Nephron progenitor cell (in vitro differentiated cells): Measurements from ENCODE around the gene GRP.
A peak's percentile ranks its signal among the peaks of the same experiment; 100 is the strongest.

ENCODE experiments used
- DNase-seq: peaks from one replicate; pipeline ENCODE4 v3.0.0; 2021
- H3K27ac Mint-ChIP-seq: 2 replicates; pipeline ENCODE4 v1.8.0; 2021; ENCODE audit warnings: mild to moderate bottlenecking, moderate library complexity, mixed read lengths
- H3K27me3 Mint-ChIP-seq: 2 replicates; pipeline ENCODE4 v1.8.0; 2021; ENCODE audit warnings: mild to moderate bottlenecking, low read depth, mixed read lengths; ENCODE audit not compliant: poor library complexity
- H3K36me3 Mint-ChIP-seq: 2 replicates; pipeline ENCODE4 v1.8.0; 2021; ENCODE audit warnings: low read depth, mixed read lengths
- H3K4me1 Mint-ChIP-seq: 2 replicates; pipeline ENCODE4 v1.8.0; 2021; ENCODE audit warnings: mixed read lengths
- H3K4me3 Mint-ChIP-seq: 2 replicates; pipeline ENCODE4 v1.8.0; 2021; ENCODE audit warnings: mild to moderate bottlenecking, moderate library complexity, mixed read lengths
- H3K9me3 Mint-ChIP-seq: 2 replicates; pipeline ENCODE4 v1.8.0; 2021; ENCODE audit warnings: mild to moderate bottlenecking, moderate library complexity, mixed read lengths
- CTCF ChIP-seq: fragments of 200-600 bp; sonication (generic); IDR thresholded peaks from 2 replicates; pipeline ENCODE4 v1.5.0; 2021; ENCODE audit warnings: antibody characterized with exemption

The GRP gene

GRCh38 chr18:59219672-59220163, at the start of gene GRP:
Gene GRP (plus strand): TSS chr18:59220158. CDS start chr18:59220266, 108 bp downstream.
- no peak within 1 kb of the TSS for H3K27ac Mint-ChIP-seq
- peak within 1 kb of the TSS; percentile 81 for H3K4me3 Mint-ChIP-seq
- H3K9me3 Mint-ChIP-seq: no peaks in the 10 kb centered on the region
- DNase-seq: peak; percentile 23
- TF ChIP-seq CTCF: no peak
- H3K27me3 Mint-ChIP-seq: peaks cover 100% of the 10 kb centered on the region
- no peaks in the 10 kb centered on the region for H3K36me3 Mint-ChIP-seq
- peaks cover 19% of the 10 kb centered on the region for H3K4me1 Mint-ChIP-seq

DNA sequence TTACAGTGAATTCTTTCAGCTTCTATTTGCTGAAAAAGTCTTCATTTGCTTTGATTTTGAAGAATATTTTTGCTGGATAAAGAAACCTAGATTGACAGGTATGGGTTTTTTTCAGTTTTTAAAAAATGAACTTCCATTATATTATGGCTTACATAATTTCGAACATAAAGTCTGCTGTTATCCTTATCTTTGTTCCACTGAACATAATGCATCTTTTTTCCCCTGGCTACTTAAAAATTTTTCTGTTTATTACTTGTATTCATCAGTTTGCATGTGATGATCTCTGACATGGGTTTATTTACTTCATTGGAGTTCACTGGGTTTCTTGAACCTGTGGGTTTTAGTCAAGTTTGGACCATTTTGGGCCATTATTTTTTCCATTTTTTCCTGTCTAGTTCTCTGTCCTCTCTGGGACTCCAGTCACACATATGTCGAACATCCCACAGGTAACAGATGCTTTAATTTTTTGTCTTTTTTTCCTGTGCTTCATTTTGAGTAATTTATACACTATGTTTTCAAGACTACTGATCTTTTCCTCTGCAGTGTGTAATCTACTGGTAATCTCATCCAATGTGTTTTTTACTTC, 47.2 kb upstream of the GRP start:
- Mint-ChIP-seq H3K4me1 (no peaks in the 10 kb centered on the region), H3K9me3 (peaks cover 63% of the 10 kb centered on the region), H3K4me3 (no peak overlapping the region), H3K27me3 (peaks cover 21% of the 10 kb centered on the region), H3K27ac (no peak overlapping the region), H3K36me3 (peaks cover 11% of the 10 kb centered on the region)
- DNase-seq: no peak
- no peak for TF ChIP-seq CTCF

- Mint-ChIP-seq H3K4me3 (no peak overlapping the region), H3K27ac (no peak overlapping the region), H3K36me3 (peaks cover 11% of the 10 kb centered on the region), H3K4me1 (no peaks in the 10 kb centered on the region), H3K9me3 (peaks cover 27% of the 10 kb centered on the region), H3K27me3 (peaks cover 11% of the 10 kb centered on the region)
- TF ChIP-seq CTCF: no peak
- no peak for DNase-seq
These were observed 42.5 kb upstream of the GRP start for GRCh38 chr18:59177485-59177884.

DNA sequence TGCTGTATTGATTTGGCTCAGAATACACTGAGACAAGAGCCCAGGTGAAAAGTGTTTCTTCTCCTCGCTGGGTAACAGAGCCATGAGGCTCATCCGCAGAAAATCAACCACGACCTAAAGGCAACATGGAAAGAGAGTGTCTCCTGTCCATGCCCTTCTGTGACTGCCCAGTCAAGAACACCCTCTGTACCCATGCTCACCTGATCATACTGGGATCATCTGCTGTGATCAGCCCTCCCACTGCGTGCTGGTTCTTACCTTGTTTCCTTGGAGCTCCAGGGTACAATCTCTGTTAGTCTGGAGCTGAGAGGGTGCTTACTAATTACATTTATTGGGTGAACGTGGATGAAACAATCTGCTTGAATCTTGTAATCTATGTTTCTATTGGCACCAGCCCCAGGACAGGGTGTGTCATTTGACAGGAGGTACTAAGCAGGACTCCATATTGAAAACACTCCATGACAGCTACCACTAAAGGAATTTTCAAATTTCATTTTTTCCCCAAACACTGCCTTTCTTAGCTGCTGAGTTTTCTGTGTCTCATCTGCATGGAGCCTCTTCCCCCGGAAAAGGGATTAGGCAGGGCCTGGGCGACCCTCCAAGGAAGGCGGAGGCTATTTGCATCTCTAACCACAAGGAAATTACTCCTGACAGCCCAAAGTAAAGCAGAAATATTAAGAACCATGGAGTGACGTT, 39.7 kb upstream of the GRP start:
- H3K4me1 Mint-ChIP-seq: no peaks in the 10 kb centered on the region
- no peaks in the 10 kb centered on the region for H3K36me3 Mint-ChIP-seq
- peaks cover 12% of the 10 kb centered on the region for H3K27me3 Mint-ChIP-seq
- no peak for DNase-seq
- no peak overlapping the region for H3K27ac Mint-ChIP-seq
- peaks cover 1% of the 10 kb centered on the region for H3K9me3 Mint-ChIP-seq
- no peak for TF ChIP-seq CTCF
- no peak overlapping the region for H3K4me3 Mint-ChIP-seq

DNA sequence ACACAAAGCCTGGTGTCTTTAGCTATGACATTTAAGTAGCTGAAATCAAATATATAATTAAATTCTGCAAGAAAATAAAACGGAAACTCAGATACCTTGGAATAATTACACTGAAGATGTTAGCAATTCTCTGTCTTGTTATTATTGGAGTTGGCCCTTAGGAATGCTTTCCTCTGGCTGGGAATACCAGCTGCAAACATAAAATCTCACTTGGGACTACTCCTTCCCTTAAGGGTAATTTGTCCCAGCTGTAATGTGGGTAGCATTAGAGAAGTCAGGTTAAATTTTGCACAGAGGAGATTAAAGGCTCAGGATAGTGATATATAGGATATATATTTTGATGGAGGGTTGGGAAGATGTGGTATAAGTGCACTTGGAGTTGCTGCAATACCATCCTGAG, 37.3 kb upstream of the GRP start:
- no peak overlapping the region for H3K4me3 Mint-ChIP-seq
- DNase-seq: no peak
- peaks cover 15% of the 10 kb centered on the region for H3K27me3 Mint-ChIP-seq
- no peak for TF ChIP-seq CTCF
- H3K27ac Mint-ChIP-seq: no peak overlapping the region
- no peaks in the 10 kb centered on the region for H3K9me3 Mint-ChIP-seq
- H3K4me1 Mint-ChIP-seq: no peaks in the 10 kb centered on the region
- no peaks in the 10 kb centered on the region for H3K36me3 Mint-ChIP-seq

DNA sequence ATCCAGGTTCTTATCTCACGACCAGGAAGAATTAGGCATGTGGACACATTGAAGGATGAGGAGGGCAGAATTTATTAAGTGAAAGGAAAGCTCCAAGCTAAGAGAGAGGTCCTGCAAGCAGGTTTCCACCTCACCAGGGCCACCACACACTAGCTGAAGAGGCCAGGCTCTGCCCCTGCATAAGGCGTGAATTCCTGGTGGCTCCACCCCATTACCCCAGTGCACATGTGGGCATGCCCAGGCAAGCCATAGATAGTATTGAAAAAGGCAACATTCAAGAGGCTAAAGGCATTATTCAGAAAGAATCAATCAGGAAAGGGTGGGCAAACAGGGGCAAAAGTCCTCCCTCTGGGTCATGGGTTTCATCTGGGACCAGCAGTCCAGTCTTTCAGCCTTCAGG, 30.9 kb upstream of the GRP start:
- Mint-ChIP-seq H3K27me3 (peaks cover 27% of the 10 kb centered on the region), H3K4me1 (no peaks in the 10 kb centered on the region), H3K27ac (no peak overlapping the region)

More for the DNA sequence above, 30.9 kb upstream of the GRP start:
- H3K9me3 Mint-ChIP-seq: peaks cover 8% of the 10 kb centered on the region
- TF ChIP-seq CTCF: no peak
- no peak for DNase-seq
- H3K36me3 Mint-ChIP-seq: no peaks in the 10 kb centered on the region
- H3K4me3 Mint-ChIP-seq: no peak overlapping the region
